PC-9 (cell line): ENCODE results near the gene PIK3C3. TPM values are rescaled to one million over a fixed set of nuclear protein-coding genes. Genes with fewer than 3 reads are reported as not detected.

Source experiments
- BruUV-seq: library from RNA; stranded (reverse); fragments of 400-500 nt; replicated peaks from 2 replicates; lab custom pipeline; 2021; lab: Mats Ljungman, UMichigan
- CTCF ChIA-PET: fragments of 300-600 bp; sonication (Branson Sonifier 250); formaldehyde crosslinking; loops from one replicate; lab custom pipeline; 2022; ENCODE audit warnings: antibody characterized with exemption; lab: Charles Lee
- POLR2A ChIA-PET: fragments of 300-600 bp; sonication (Branson Sonifier 250); formaldehyde crosslinking; loops from one replicate; lab custom pipeline; 2022; ENCODE audit warnings: antibody characterized with exemption; ENCODE audit not compliant: unreplicated experiment; lab: Charles Lee
- DNase-seq, 2 experiments: peaks; one replicate each; pipeline versions ENCODE4 v3.0.0 to v3.0.0-alpha.2; 2015 to 2022; ENCODE audit warnings: mixed read lengths in 1 of 2
- H2AFZ ChIP-seq: fragments of 200-600 bp; sonication (generic); 2 replicates; pipeline ENCODE4 v1.8.1; 2017; ENCODE audit warnings: antibody characterized with exemption
- H3F3A ChIP-seq: fragments of 200-600 bp; sonication (generic); 2 replicates; pipeline ENCODE4 v1.8.1; 2017; ENCODE audit warnings: antibody characterized with exemption, mild to moderate bottlenecking, low read depth; ENCODE audit not compliant: insufficient read depth
- H3K27ac ChIP-seq: fragments of 200-600 bp; sonication (generic); 2 replicates; pipeline ENCODE4 v1.6.1; 2016; ENCODE audit warnings: mixed run types
- H3K27me3 ChIP-seq: fragments of 200-600 bp; sonication (generic); 2 replicates; pipeline ENCODE4 v1.6.1; 2016; ENCODE audit warnings: low read depth, mixed run types; ENCODE audit not compliant: insufficient read depth
- H3K36me3 ChIP-seq: fragments of 200-600 bp; sonication (generic); 2 replicates; pipeline ENCODE4 v1.6.1; 2016; ENCODE audit warnings: low read depth, mixed run types
- H3K4me1 ChIP-seq: fragments of 200-600 bp; sonication (generic); replicated peaks from 2 replicates; pipeline ENCODE4 v1.6.1; 2016; ENCODE audit warnings: mixed run types; ENCODE audit not compliant: insufficient read depth
- H3K4me2 ChIP-seq: fragments of 200-600 bp; sonication (generic); 2 replicates; pipeline ENCODE4 v1.6.1; 2017; ENCODE audit warnings: mixed run types
- H3K4me3 ChIP-seq: fragments of 200-600 bp; sonication (generic); 2 replicates; pipeline ENCODE4 v1.6.1; 2016; ENCODE audit warnings: mixed run types
- H3K79me2 ChIP-seq: fragments of 200-600 bp; sonication (generic); 2 replicates; pipeline ENCODE4 v1.6.1; 2017; ENCODE audit warnings: low read depth, mixed run types
- H3K9me2 ChIP-seq: fragments of 200-600 bp; sonication (generic); 2 replicates; pipeline ENCODE4 v1.8.1; 2017; ENCODE audit warnings: mild to moderate bottlenecking; ENCODE audit not compliant: insufficient read depth
- H3K9me3 ChIP-seq: fragments of 200-600 bp; sonication (generic); 2 replicates; pipeline ENCODE4 v1.8.1; 2016; ENCODE audit warnings: low read depth; ENCODE audit not compliant: insufficient read depth
- H4K20me1 ChIP-seq: fragments of 200-600 bp; sonication (generic); 2 replicates; pipeline ENCODE4 v1.8.1; 2017; ENCODE audit not compliant: insufficient read depth
- CTCF ChIP-seq: fragments of 200-600 bp; sonication (generic); conservative IDR thresholded peaks from 2 replicates; pipeline ENCODE4 v1.6.1; 2017; ENCODE audit warnings: mixed run types, antibody characterized with exemption, mild to moderate bottlenecking, moderate library complexity
- EZH2 ChIP-seq: fragments of 200-600 bp; sonication (generic); IDR thresholded peaks from 2 replicates; pipeline ENCODE4 v1.8.0; 2017; ENCODE audit warnings: antibody characterized with exemption, low read depth
- intact Hi-C: fragments of 100-400 bp; cut with micrococcal nuclease; formaldehyde crosslinking; loops from one replicate; pipeline ENCODE4 v1.10.0; 2022; ENCODE audit not compliant: unreplicated experiment
- total RNA-seq: library from RNA; stranded (reverse); gene quantifications from 2 replicates; pipeline ENCODE4 v1.2.3, GENCODE V29; 2021

The PIK3C3 gene
- total RNA-seq, 1 experiment from 2014 or later = 31.4 TPM

DNA sequence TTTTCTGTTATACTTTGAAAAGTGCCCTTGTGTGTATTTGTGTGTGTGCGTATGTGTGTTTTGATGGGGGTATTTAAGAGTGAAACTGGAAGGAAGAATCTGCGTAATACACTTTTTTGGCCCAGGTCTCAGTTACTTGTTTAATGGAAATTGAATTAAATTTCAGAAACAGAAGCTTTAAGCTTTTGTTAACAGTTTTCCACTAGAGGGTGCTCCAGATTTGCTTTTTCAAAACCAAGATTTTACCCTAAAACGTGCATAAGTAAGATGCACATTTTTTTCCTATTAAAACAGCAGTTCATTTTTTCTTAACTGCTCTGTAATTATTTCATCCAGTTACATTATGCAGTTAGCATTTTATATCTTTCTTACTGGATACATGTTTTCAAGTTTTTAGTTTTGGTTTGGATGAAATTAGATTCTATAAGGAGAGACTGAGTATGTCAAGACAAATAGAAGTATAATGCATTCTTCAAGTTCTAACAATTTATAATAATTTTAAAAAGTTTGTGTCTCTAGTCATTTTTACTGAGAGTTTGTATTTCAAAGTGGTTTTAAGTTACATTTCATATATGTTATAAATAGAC lies 97.2 kb downstream of the PIK3C3 start:
- peaks cover 7% of the 10 kb centered on the region; the same call in 1 of the 2 replicates for H3F3A ChIP-seq
- no TSS peak for BruUV-seq
- no peak overlapping the region for H3K4me3 ChIP-seq
- peaks cover 15% of the 10 kb centered on the region for H3K4me1 ChIP-seq
- no peak for DNase-seq
- TF ChIP-seq CTCF (peak; percentile 51; the same call in 1 of the 2 replicates), EZH2 (no peak)
- no peak overlapping the region for H2AFZ ChIP-seq
- H3K79me2 ChIP-seq = no peaks in the 10 kb centered on the region
- no peaks in the 10 kb centered on the region for H3K27me3 ChIP-seq
- CTCF ChIA-PET = no interaction called here
- no peak overlapping the region for H3K27ac ChIP-seq
- no peaks in the 10 kb centered on the region for H4K20me1 ChIP-seq
- POLR2A ChIA-PET = no interaction called here
- H3K9me2 ChIP-seq = no peaks in the 10 kb centered on the region
- intact Hi-C loops = loop anchor here (5.0 to 10.0 kb wide), 3 partner anchors 1220 to 1543 kb away; no protein-coding TSS in a partner anchor
- H3K9me3 ChIP-seq = no peaks in the 10 kb centered on the region
- peaks cover 6% of the 10 kb centered on the region; the same call in 1 of the 2 replicates for H3K36me3 ChIP-seq
- no peak overlapping the region for H3K4me2 ChIP-seq

DNA sequence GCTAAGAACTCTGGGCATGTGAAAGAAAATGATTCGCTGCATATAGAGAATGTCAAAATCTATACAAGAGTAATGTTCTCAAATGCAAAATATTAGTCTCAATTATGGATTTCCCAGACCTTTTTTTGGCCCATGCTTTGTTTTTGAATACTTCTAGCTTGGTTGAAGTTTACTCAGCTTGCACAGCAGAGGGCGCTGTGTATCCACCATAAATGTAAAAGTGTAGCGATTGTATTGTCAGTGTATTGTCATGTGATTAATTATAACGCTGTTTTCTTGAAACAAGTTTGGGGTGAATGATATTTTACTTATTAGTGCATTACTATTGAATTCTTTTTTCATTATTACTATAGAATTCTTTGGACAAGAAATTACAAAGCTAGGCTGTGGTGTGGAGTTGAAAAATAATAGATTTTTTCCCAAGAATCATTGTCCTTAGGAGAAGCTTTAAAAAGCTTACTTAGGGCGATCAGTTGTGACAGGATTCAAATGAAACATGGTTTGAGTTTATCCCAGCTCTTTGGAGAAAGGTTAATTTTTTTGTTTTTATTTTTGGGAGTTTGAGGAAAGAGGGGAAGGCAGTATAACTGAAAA lies 98.3 kb downstream of the PIK3C3 start:
- Histone ChIP-seq H3F3A (no peaks in the 10 kb centered on the region), H3K4me3 (no peak overlapping the region), H3K9me2 (no peaks in the 10 kb centered on the region), H3K4me2 (no peak overlapping the region), H3K27me3 (no peaks in the 10 kb centered on the region), H3K36me3 (peaks cover 6% of the 10 kb centered on the region; the same call in 1 of the 2 replicates), H3K79me2 (no peaks in the 10 kb centered on the region), H3K27ac (no peak overlapping the region), H3K9me3 (no peaks in the 10 kb centered on the region), H4K20me1 (no peaks in the 10 kb centered on the region), H2AFZ (no peak overlapping the region), H3K4me1 (peaks cover 4% of the 10 kb centered on the region)
- ChIA-PET POLR2A (no interaction called here), CTCF (interaction anchor here (0.9 to 1.0 kb wide), 2 partner anchors 61 to 1540 kb away, joined by 3 to 6 read pairs; no protein-coding TSS in a partner anchor)
- BruUV-seq = no TSS peak
- DNase-seq = peak in 1 of 2 experiments; percentile 11
- TF ChIP-seq EZH2 (no peak), CTCF (peak; percentile 82)
- intact Hi-C loops = loop anchor here (1.0 to 10.0 kb wide), 4 partner anchors 241 to 1542 kb away; no protein-coding TSS in a partner anchor

- Histone ChIP-seq H2AFZ (no peak overlapping the region), H3K4me1 (no peaks in the 10 kb centered on the region), H3F3A (no peaks in the 10 kb centered on the region), H3K27ac (no peak overlapping the region), H3K9me2 (no peaks in the 10 kb centered on the region), H4K20me1 (no peaks in the 10 kb centered on the region), H3K27me3 (no peaks in the 10 kb centered on the region), H3K36me3 (no peaks in the 10 kb centered on the region), H3K9me3 (no peaks in the 10 kb centered on the region), H3K4me3 (no peak overlapping the region), H3K79me2 (no peaks in the 10 kb centered on the region), H3K4me2 (no peak overlapping the region)
- CTCF ChIA-PET = interaction anchor here (0.6 kb wide), 1 partner anchor 10 kb away, joined by 3 read pairs; no protein-coding TSS in a partner anchor
- POLR2A ChIA-PET = no interaction called here
- DNase-seq = no peak
- no TSS peak for BruUV-seq
- TF ChIP-seq EZH2 = no peak
- TF ChIP-seq CTCF = no peak
- intact Hi-C loops = no loop called here
These were observed 109.1 kb downstream of the PIK3C3 start for GRCh38 chr18:42064109-42064508.
